Epithelial cell of proximal tubule (primary cell): ENCODE data around the gene PTRH1. TPM values are rescaled to one million over a fixed set of nuclear protein-coding genes. Genes with fewer than 3 reads are reported as not detected.

ENCODE experiments used
- DNase-seq: peaks from one replicate; pipeline ENCODE4 v3.0.0-alpha.2; 2011; ENCODE audit warnings: low read depth
- H3K4me3 ChIP-seq: 2 replicates; pipeline ENCODE4 v1.5.1; 2011; ENCODE audit warnings: low read depth, mild to moderate bottlenecking, low read length
- CTCF ChIP-seq: conservative IDR thresholded peaks from 2 replicates; pipeline ENCODE4 v1.5.1; 2012; ENCODE audit warnings: low read depth, mild to moderate bottlenecking, low read length
- total RNA-seq: library from RNA; depleted of rRNA; stranded (reverse); fragments of >200 nt; gene quantifications from 2 replicates; pipeline ENCODE4 v1.2.3, GENCODE V29; 2015

The PTRH1 gene
- total RNA-seq, 1 donor from 2014 or later: 47.4 TPM

DNA sequence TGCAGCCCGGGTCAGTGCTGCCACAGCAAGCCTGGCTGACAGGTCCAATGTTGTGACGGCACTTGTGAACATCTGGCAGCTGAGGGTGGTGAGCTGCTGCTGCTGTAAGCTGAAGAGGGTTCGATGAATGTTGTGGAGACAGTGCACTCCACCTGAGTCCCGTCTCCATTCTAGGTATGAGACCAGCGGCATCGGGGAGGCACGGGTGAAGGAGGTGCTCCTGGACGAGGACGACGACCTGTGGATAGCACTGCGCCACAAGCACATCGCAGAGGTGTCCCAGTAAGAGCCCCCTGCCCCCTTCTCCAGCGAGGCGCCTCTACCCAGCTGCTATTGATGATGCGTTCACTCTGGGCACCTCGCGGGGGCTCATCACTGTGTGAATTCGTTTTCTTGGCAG lies 47.6 kb downstream of the PTRH1 start:
- H3K4me3 ChIP-seq: no peak overlapping the region
- no peak for TF ChIP-seq CTCF
- no peak for DNase-seq

DNA sequence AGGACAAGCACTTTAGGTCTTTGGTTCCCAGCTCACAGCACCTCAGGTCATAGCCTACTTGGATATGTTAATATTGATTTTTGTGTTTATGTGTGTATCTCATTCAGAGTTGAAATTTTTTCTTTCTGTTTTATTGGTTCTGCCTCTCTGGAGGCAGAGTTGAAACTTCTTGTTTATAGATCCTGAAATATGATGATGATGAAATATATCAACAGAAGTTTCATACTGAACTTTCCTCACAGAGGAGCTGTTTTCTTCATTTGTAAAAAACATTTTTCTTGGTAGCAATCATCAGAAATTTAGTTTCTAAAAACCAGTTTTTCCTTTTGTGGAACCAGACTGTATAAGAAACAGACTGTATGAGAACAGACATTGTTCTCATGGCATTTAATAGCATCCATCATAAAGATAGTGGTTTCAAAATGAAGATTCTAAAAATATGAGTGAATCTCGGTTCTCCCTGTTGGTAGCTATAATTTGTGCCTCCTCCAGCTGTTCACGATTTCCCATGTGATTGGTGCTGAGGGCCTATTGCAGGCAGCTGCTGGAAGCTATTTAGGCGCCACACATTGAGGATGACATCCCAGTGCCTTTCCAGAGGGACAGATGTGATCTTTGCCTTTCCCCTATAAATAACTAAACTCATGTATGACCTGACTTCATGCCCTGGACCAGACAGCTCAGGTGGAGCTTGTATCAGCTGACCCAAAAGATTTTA lies 48.2 kb downstream of the PTRH1 start:
- TF ChIP-seq CTCF: no peak
- DNase-seq: no peak
- no peak overlapping the region for H3K4me3 ChIP-seq

- no peak overlapping the region for H3K4me3 ChIP-seq
- DNase-seq: no peak
- no peak for TF ChIP-seq CTCF
Observed at GRCh38 chr9:127664678-127665507, 50.6 kb downstream of the PTRH1 start.

GRCh38 chr9:127664324-127664677 lies 51.2 kb downstream of the PTRH1 start:
- no peak overlapping the region for H3K4me3 ChIP-seq
- DNase-seq: no peak
- TF ChIP-seq CTCF: no peak

Other genes with a start within 250 kb of the PTRH1 start
- 12.4 and 14.6 TPM in 2 replicates for gene STXBP1, start 103.4 kb downstream of the PTRH1 start, total RNA-seq
- not detected in 2 replicates for gene CFAP157, start 8.7 kb downstream of the PTRH1 start, total RNA-seq
- gene TTC16, start 416 bp upstream of the PTRH1 start, total RNA-seq: not detected in 2 replicates
- 13.0 and 15.0 TPM in 2 replicates for gene TOR2A, start 19.6 kb upstream of the PTRH1 start, total RNA-seq
- not detected in 2 replicates for gene SH2D3C, start 63.0 kb upstream of the PTRH1 start, total RNA-seq
- 28.4 and 29.5 TPM in 2 replicates for gene CDK9, start 70.4 kb upstream of the PTRH1 start, total RNA-seq
- gene FPGS, start 87.2 kb upstream of the PTRH1 start, total RNA-seq: 104 and 132 TPM in 2 replicates
- 5.0 and 10.6 TPM in 2 replicates for gene ENG, start 139.0 kb upstream of the PTRH1 start, total RNA-seq
- gene AK1, start 162.0 kb upstream of the PTRH1 start, total RNA-seq: 48.1 and 58.3 TPM in 2 replicates
- gene ST6GALNAC6, start 183.9 kb upstream of the PTRH1 start, total RNA-seq: 23.5 and 25.8 TPM in 2 replicates
- 27.4 and 28.2 TPM in 2 replicates for gene ST6GALNAC4, start 201.4 kb upstream of the PTRH1 start, total RNA-seq
- 0.87 and 6.9 TPM in 2 replicates for gene PIP5KL1, start 215.1 kb upstream of the PTRH1 start, total RNA-seq
- gene DPM2, start 222.2 kb upstream of the PTRH1 start, total RNA-seq: 26.2 and 26.5 TPM in 2 replicates